Mucosa of stomach (tissue), 1 donor: Measurements from ENCODE around the gene INPP4B.
"Not testable (repeated sequence)": the region's sequence is repeated elsewhere in the genome, so short reads cannot be mapped to it uniquely, and the experiment has no call there.

Experiments
- H3K27me3 ChIP-seq: one replicate; pipeline ENCODE4 v1.7.0; 2013; ENCODE audit warnings: mild to moderate bottlenecking, low read length; ENCODE audit not compliant: control insufficient read depth, insufficient read depth
- H3K36me3 ChIP-seq: one replicate; pipeline ENCODE4 v1.7.0; 2013; ENCODE audit warnings: low read length; ENCODE audit not compliant: control insufficient read depth, insufficient read depth
- H3K4me1 ChIP-seq: one replicate; pipeline ENCODE4 v1.7.0; 2013; ENCODE audit warnings: mild to moderate bottlenecking, low read length; ENCODE audit not compliant: control insufficient read depth, insufficient read depth
- H3K4me3 ChIP-seq: one replicate; pipeline ENCODE4 v1.7.0; 2013; ENCODE audit warnings: low read length
- H3K9ac ChIP-seq: one replicate; pipeline ENCODE4 v1.7.0; 2013; ENCODE audit warnings: mild to moderate bottlenecking, low read length, moderate library complexity
- H3K9me3 ChIP-seq: one replicate; pipeline ENCODE4 v1.7.0; 2013; ENCODE audit warnings: mild to moderate bottlenecking, low read length, moderate library complexity; ENCODE audit not compliant: control insufficient read depth
- donor health status: Pancreatic carcinoma.

Gene INPP4B

GRCh38 chr4:142516686-142517526 lies 329.2 kb downstream of the INPP4B start:
- Histone ChIP-seq H3K36me3 (no peaks in the 10 kb centered on the region), H3K27me3 (no peaks in the 10 kb centered on the region), H3K9ac (no peak overlapping the region), H3K9me3 (no peaks in the 10 kb centered on the region), H3K4me1 (no peaks in the 10 kb centered on the region), H3K4me3 (no peak overlapping the region)

- H3K9ac ChIP-seq = no peak overlapping the region
- H3K9me3 ChIP-seq = no peaks in the 10 kb centered on the region
- H3K36me3 ChIP-seq = no peaks in the 10 kb centered on the region
- H3K27me3 ChIP-seq = no peaks in the 10 kb centered on the region
- no peaks in the 10 kb centered on the region for H3K4me1 ChIP-seq
- no peak overlapping the region for H3K4me3 ChIP-seq
These were observed 333.9 kb downstream of the INPP4B start for GRCh38 chr4:142512161-142512560.

GRCh38 chr4:142509881-142510280 lies 336.2 kb downstream of the INPP4B start:
- no peaks in the 10 kb centered on the region for H3K36me3 ChIP-seq
- no peak overlapping the region for H3K4me3 ChIP-seq
- H3K27me3 ChIP-seq = no peaks in the 10 kb centered on the region
- H3K9me3 ChIP-seq = no peaks in the 10 kb centered on the region
- no peak overlapping the region for H3K9ac ChIP-seq
- H3K4me1 ChIP-seq = no peaks in the 10 kb centered on the region

GRCh38 chr4:142509381-142509780 lies 336.7 kb downstream of the INPP4B start:
- H3K4me3 ChIP-seq, H3K4me1 ChIP-seq, H3K9me3 ChIP-seq, H3K9ac ChIP-seq, H3K36me3 ChIP-seq, H3K27me3 ChIP-seq: not testable (repeated sequence)

- no peaks in the 10 kb centered on the region for H3K27me3 ChIP-seq
- no peak overlapping the region for H3K4me3 ChIP-seq
- no peaks in the 10 kb centered on the region for H3K9me3 ChIP-seq
- H3K9ac ChIP-seq = no peak overlapping the region
- H3K36me3 ChIP-seq = no peaks in the 10 kb centered on the region
- peaks cover 8% of the 10 kb centered on the region for H3K4me1 ChIP-seq
These were observed 345.1 kb downstream of the INPP4B start for GRCh38 chr4:142500966-142501365.

GRCh38 chr4:142497606-142498005 lies 348.5 kb downstream of the INPP4B start:
- Histone ChIP-seq H3K4me1 (peaks cover 8% of the 10 kb centered on the region), H3K9me3 (no peaks in the 10 kb centered on the region), H3K27me3 (no peaks in the 10 kb centered on the region), H3K36me3 (no peaks in the 10 kb centered on the region), H3K4me3 (no peak overlapping the region), H3K9ac (no peak overlapping the region)

- Histone ChIP-seq H3K36me3 (no peaks in the 10 kb centered on the region), H3K9me3 (no peaks in the 10 kb centered on the region), H3K4me3 (no peak overlapping the region), H3K9ac (no peak overlapping the region), H3K4me1 (no peaks in the 10 kb centered on the region), H3K27me3 (no peaks in the 10 kb centered on the region)
These were observed 352.6 kb downstream of the INPP4B start for GRCh38 chr4:142493255-142494110.

- H3K9me3 ChIP-seq = no peaks in the 10 kb centered on the region
- H3K36me3 ChIP-seq = no peaks in the 10 kb centered on the region
- no peak overlapping the region for H3K4me3 ChIP-seq
- H3K27me3 ChIP-seq = no peaks in the 10 kb centered on the region
- H3K4me1 ChIP-seq = peaks cover 6% of the 10 kb centered on the region
- no peak overlapping the region for H3K9ac ChIP-seq
These were observed 360.6 kb downstream of the INPP4B start for GRCh38 chr4:142485452-142485851.

- Histone ChIP-seq H3K4me1 (peaks cover 8% of the 10 kb centered on the region), H3K4me3 (no peak overlapping the region), H3K9me3 (no peaks in the 10 kb centered on the region), H3K36me3 (no peaks in the 10 kb centered on the region), H3K27me3 (no peaks in the 10 kb centered on the region), H3K9ac (no peak overlapping the region)
These were observed 365.9 kb downstream of the INPP4B start for GRCh38 chr4:142480244-142480643.

GRCh38 chr4:142475663-142476062 lies 370.4 kb downstream of the INPP4B start:
- peaks cover 28% of the 10 kb centered on the region for H3K4me1 ChIP-seq
- no peak overlapping the region for H3K9ac ChIP-seq
- H3K4me3 ChIP-seq = no peak overlapping the region
- H3K9me3 ChIP-seq = no peaks in the 10 kb centered on the region
- H3K27me3 ChIP-seq = no peaks in the 10 kb centered on the region
- no peaks in the 10 kb centered on the region for H3K36me3 ChIP-seq

- no peak overlapping the region for H3K4me3 ChIP-seq
- H3K9me3 ChIP-seq = no peaks in the 10 kb centered on the region
- no peaks in the 10 kb centered on the region for H3K27me3 ChIP-seq
- H3K4me1 ChIP-seq = peaks cover 28% of the 10 kb centered on the region
- no peaks in the 10 kb centered on the region for H3K36me3 ChIP-seq
- H3K9ac ChIP-seq = peak overlapping the region; percentile 5
These were observed 371.6 kb downstream of the INPP4B start for GRCh38 chr4:142474398-142475087.

GRCh38 chr4:142473960-142474338 lies 372.2 kb downstream of the INPP4B start:
- peak overlapping the region; percentile 6 for H3K4me3 ChIP-seq
- no peaks in the 10 kb centered on the region for H3K36me3 ChIP-seq
- peaks cover 28% of the 10 kb centered on the region for H3K4me1 ChIP-seq
- no peaks in the 10 kb centered on the region for H3K27me3 ChIP-seq
- H3K9ac ChIP-seq = peak overlapping the region; percentile 5
- no peaks in the 10 kb centered on the region for H3K9me3 ChIP-seq
